Activated T-cell treated with anti-CD3 and anti-CD28 coated beads, Interleukin-2, amount 50 U/mL, for 4 hours (primary cell): ENCODE results near the gene GRIK2. TPM values are rescaled to one million over a fixed set of nuclear protein-coding genes. Genes with fewer than 3 reads are reported as not detected.
"Not testable (repeated sequence)": the region's sequence is repeated elsewhere in the genome, so short reads cannot be mapped to it uniquely, and the experiment has no call there.

ENCODE experiments used
- ATAC-seq, 2 donors: fragments of 200-7000 bp; cut with Tn5 transposase; one replicate each; pipeline ENCODE4 v1.10.0; 2021
- DNase-seq: peaks from one replicate; pipeline ENCODE4 v3.0.0-alpha.2; 2020
- H3K27me3 Mint-ChIP-seq: one replicate; pipeline ENCODE4 v1.8.0; 2021; ENCODE audit warnings: low read depth, mixed read lengths
- H3K36me3 Mint-ChIP-seq: one replicate; pipeline ENCODE4 v1.8.0; 2022; ENCODE audit warnings: mixed read lengths; ENCODE audit not compliant: insufficient read depth
- H3K4me1 Mint-ChIP-seq: one replicate; pipeline ENCODE4 v1.8.0; 2021; ENCODE audit warnings: low read depth, mixed read lengths
- H3K4me3 Mint-ChIP-seq: one replicate; pipeline ENCODE4 v1.8.0; 2021; ENCODE audit warnings: mild to moderate bottlenecking, moderate library complexity, mixed read lengths
- H3K9me3 Mint-ChIP-seq: one replicate; pipeline ENCODE4 v1.8.0; 2021; ENCODE audit warnings: mixed read lengths
- total RNA-seq, 3 donors: library from RNA; stranded (reverse); gene quantifications; one replicate each; pipeline ENCODE4 v1.2.1, GENCODE V29; 2021

Gene GRIK2
- total RNA-seq, 3 donors from 2014 or later = not detected

- no peak for DNase-seq
- no peaks in the 10 kb centered on the region for H3K36me3 Mint-ChIP-seq
These were observed 237.4 kb downstream of the GRIK2 start for GRCh38 chr6:101630941-101631340.

DNA sequence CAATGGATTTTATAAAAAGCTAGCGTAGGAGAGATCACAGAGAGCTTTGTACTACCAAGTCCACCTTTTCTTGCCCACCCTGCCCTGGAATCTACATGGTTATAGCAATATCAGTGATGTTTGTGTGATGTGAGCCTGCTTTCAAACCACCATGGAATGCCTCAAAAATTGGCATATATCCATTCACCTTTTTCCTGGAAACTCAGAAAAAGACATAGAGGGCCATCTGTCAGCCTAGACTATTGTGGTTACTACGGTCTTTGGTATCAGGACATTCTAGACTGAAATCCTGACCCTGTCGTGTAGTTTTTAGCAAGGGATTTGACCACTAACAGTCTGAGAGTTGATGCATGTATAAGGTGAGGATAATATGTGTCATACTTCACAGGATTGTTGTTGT lies 239.6 kb downstream of the GRIK2 start:
- Mint-ChIP-seq H3K27me3 (no peaks in the 10 kb centered on the region), H3K4me1 (no peaks in the 10 kb centered on the region), H3K4me3 (no peak overlapping the region), H3K9me3 (peaks cover 11% of the 10 kb centered on the region), H3K36me3 (no peaks in the 10 kb centered on the region)
- no peak for DNase-seq
- no peak for ATAC-seq

More at GRCh38 chr6:101630941-101631340, 237.4 kb downstream of the GRIK2 start:
- Mint-ChIP-seq H3K9me3 (peaks cover 5% of the 10 kb centered on the region), H3K27me3 (no peaks in the 10 kb centered on the region), H3K4me3 (no peak overlapping the region), H3K4me1 (no peaks in the 10 kb centered on the region)
- ATAC-seq = no peak

DNA sequence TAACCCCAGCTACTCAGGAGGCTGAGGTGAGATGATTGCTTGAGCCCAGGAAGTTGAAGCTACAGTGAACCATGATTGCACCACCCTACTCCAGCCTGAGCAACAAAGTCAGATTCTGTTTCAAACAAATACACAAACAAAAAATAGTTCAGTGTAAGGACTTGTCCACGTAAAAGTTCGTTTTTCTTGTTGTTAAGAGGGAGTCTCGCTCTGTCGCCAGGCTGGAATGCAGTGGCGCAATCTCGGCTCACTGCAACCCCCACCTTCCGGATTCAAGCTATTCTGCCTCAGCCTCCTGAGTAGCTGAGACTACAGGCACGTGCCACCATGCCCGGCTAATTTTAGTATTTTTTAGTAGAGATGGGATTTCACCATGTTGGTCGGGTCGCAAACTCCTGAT lies 245.4 kb downstream of the GRIK2 start:
- not testable (repeated sequence) for H3K27me3 Mint-ChIP-seq, H3K36me3 Mint-ChIP-seq, H3K9me3 Mint-ChIP-seq, ATAC-seq, DNase-seq, H3K4me1 Mint-ChIP-seq, H3K4me3 Mint-ChIP-seq

GRCh38 chr6:101640131-101640530 lies 246.6 kb downstream of the GRIK2 start:
- ATAC-seq (no peak), DNase-seq (no peak)
- H3K36me3 Mint-ChIP-seq = no peaks in the 10 kb centered on the region
- H3K4me3 Mint-ChIP-seq = no peak overlapping the region
- no peaks in the 10 kb centered on the region for H3K4me1 Mint-ChIP-seq
- H3K9me3 Mint-ChIP-seq = peaks cover 6% of the 10 kb centered on the region
- H3K27me3 Mint-ChIP-seq = no peaks in the 10 kb centered on the region

- no peaks in the 10 kb centered on the region for H3K36me3 Mint-ChIP-seq
- DNase-seq = no peak
- no peaks in the 10 kb centered on the region for H3K9me3 Mint-ChIP-seq
- H3K4me1 Mint-ChIP-seq = no peaks in the 10 kb centered on the region
- no peak overlapping the region for H3K4me3 Mint-ChIP-seq
- ATAC-seq = no peak
- no peaks in the 10 kb centered on the region for H3K27me3 Mint-ChIP-seq
These were observed 252.3 kb downstream of the GRIK2 start for GRCh38 chr6:101645770-101646169.

- no peaks in the 10 kb centered on the region for H3K4me1 Mint-ChIP-seq
- no peak for DNase-seq
- no peak overlapping the region for H3K4me3 Mint-ChIP-seq
- no peaks in the 10 kb centered on the region for H3K36me3 Mint-ChIP-seq
- peaks cover 3% of the 10 kb centered on the region for H3K9me3 Mint-ChIP-seq
- no peak for ATAC-seq
- no peaks in the 10 kb centered on the region for H3K27me3 Mint-ChIP-seq
These were observed 257.0 kb downstream of the GRIK2 start for GRCh38 chr6:101650402-101651100.

- no peaks in the 10 kb centered on the region for H3K4me1 Mint-ChIP-seq
- no peaks in the 10 kb centered on the region for H3K36me3 Mint-ChIP-seq
- H3K27me3 Mint-ChIP-seq = no peaks in the 10 kb centered on the region
- DNase-seq (no peak), ATAC-seq (no peak)
- no peak overlapping the region for H3K4me3 Mint-ChIP-seq
- peaks cover 4% of the 10 kb centered on the region for H3K9me3 Mint-ChIP-seq
These were observed 258.6 kb downstream of the GRIK2 start for GRCh38 chr6:101652079-101652478.

DNA sequence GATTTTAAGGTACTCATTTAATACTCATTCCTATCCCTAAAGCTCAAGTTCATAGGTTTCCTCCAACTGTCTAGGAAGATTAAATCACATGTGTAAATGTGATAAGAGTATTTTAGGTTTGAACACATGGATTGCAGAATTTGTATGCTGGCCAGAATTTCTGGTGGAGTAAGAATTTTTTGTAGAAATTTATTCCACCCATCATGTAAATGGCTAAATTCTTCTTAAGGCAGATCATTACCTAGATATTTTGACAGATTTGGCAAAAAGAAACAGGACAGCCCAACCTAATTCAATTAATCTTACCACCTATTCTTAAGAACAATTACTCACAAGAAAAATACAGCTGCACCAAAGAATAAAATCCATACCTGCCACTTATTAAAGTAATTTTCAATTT lies 261.6 kb downstream of the GRIK2 start:
- Mint-ChIP-seq H3K36me3 (no peaks in the 10 kb centered on the region), H3K9me3 (peaks cover 7% of the 10 kb centered on the region), H3K4me3 (no peak overlapping the region), H3K4me1 (no peaks in the 10 kb centered on the region), H3K27me3 (no peaks in the 10 kb centered on the region)
- DNase-seq (no peak), ATAC-seq (no peak)

DNA sequence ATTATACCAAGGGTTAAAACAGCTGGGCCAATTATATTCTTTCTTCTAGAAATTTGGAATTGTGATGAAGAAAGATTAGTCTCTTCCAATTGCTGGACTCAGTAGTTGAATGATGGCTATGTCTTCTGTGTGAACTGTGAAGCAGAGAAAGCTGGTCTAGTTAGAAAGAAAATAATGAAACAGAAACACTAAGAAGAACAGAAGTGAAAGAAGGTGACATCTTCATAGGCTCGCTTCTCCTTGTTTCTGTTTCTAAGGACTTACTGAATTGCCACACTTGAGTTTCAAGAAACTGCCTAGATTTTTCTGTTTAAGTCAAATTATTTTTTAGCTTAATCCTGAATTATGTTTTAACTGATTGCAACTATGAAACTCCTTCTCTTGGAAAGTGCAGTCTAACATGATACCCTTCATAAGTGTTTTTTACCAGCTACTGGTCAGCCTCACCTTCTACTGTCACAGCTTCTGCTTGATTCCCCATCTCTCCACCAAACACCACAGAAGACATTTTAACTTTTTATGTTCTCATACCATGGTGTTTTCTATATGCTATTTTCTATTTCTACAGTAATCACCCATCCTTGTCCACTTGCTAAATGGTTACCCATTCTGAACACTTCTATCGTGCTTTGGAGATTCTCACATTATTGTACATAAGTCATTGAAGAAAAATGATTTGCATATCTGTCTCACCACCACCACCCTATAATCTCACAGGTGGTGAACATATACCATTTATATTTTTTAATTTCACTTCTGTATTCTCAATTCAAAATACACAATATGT lies 268.8 kb downstream of the GRIK2 start:
- ATAC-seq (no peak), DNase-seq (no peak)
- Mint-ChIP-seq H3K27me3 (no peaks in the 10 kb centered on the region), H3K4me3 (no peak overlapping the region), H3K4me1 (no peaks in the 10 kb centered on the region), H3K36me3 (no peaks in the 10 kb centered on the region), H3K9me3 (peaks cover 8% of the 10 kb centered on the region)

GRCh38 chr6:101663100-101663499 lies 269.6 kb downstream of the GRIK2 start:
- ATAC-seq (no peak), DNase-seq (no peak)
- Mint-ChIP-seq H3K4me1 (no peaks in the 10 kb centered on the region), H3K4me3 (no peak overlapping the region), H3K36me3 (no peaks in the 10 kb centered on the region), H3K9me3 (peaks cover 7% of the 10 kb centered on the region), H3K27me3 (no peaks in the 10 kb centered on the region)

DNA sequence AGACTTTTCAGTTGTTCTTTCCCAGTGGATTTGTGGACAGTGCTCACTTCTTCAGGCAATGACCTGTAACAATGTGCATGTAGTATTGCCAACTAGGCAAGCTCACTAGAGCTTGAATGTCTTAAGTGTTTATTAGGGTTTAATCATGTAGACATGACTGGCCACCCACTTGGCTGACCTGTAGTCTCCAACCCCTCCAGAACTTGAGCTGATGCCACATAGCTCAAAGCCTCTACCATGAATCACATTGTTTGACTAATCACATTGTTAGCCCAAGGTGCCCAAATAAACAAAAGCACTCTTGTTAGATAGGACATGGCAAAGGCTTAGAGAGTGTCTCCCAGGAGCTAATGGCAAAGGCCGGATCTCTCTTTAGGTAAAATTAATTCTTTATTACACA lies 272.7 kb downstream of the GRIK2 start:
- ATAC-seq = no peak
- Mint-ChIP-seq H3K4me3 (no peak overlapping the region), H3K27me3 (no peaks in the 10 kb centered on the region), H3K36me3 (no peaks in the 10 kb centered on the region), H3K4me1 (no peaks in the 10 kb centered on the region), H3K9me3 (peaks cover 7% of the 10 kb centered on the region)
- no peak for DNase-seq

DNA sequence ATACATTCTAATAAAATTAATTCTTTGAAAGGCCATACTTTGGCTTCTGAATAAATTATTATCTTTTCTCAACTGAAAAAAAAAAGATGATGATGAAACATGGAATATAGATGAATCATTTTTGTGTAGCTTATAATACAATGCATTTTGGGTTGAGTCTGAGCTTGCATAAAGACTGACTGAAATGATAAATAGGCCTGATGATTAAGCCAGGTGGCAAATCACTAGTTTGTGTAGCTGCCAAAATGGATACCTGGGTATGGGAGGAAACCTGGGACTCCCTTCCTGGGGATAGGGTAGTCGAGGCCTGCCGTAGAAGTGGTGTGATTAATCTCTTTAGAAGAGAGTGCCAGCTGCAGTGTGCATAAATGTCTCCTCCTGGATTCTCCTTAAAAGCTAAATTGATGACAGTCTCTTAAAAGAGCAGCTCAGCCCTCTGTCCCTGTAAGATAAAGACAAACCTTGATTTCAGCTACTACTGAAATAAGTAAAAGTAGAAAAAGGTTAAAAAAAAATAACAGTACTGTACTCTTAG lies 275.1 kb downstream of the GRIK2 start:
- no peak for ATAC-seq
- H3K4me3 Mint-ChIP-seq = no peak overlapping the region
- no peaks in the 10 kb centered on the region for H3K36me3 Mint-ChIP-seq
- H3K4me1 Mint-ChIP-seq = no peaks in the 10 kb centered on the region
- no peaks in the 10 kb centered on the region for H3K27me3 Mint-ChIP-seq
- no peak for DNase-seq
- H3K9me3 Mint-ChIP-seq = peaks cover 12% of the 10 kb centered on the region

DNA sequence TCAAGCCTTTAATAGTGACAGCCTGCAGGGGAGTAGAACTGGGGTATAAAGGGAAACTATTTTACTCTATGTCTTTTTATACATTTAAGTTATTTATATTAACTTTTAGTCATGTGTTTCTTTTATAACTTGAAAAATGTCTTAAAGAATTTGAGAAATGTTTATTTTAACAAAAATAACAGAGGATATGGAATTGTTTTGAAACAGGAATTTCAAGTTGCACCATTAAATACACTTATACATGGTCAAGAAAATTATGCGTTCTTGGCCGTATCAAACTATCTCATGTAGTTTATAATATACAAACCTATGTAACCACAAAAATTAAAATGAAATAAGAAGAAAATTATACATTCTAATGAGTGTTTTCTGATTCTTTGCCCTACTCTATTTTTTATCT lies 282.7 kb downstream of the GRIK2 start:
- no peaks in the 10 kb centered on the region for H3K27me3 Mint-ChIP-seq
- no peaks in the 10 kb centered on the region for H3K36me3 Mint-ChIP-seq
- no peaks in the 10 kb centered on the region for H3K4me1 Mint-ChIP-seq
- peaks cover 5% of the 10 kb centered on the region for H3K9me3 Mint-ChIP-seq
- ATAC-seq (no peak), DNase-seq (no peak)
- no peak overlapping the region for H3K4me3 Mint-ChIP-seq

DNA sequence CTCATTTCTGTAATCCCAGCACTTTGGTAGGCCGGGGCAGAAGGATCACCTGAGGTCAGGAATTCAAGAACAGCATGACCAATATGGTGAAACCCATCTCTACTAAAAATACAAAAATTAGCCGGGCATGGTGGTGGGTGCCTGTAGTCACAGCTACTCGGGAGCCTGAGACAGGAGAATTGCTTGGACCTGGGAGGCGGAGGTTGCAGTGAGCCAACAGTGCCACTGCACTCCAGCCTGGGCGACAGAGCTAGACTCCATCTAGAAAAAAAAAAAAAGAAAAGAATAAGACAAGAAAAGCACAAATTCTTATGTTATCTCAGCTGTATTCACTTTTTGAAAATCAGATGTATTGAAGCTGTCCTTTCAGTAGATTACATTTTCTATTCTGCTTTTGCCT lies 289.4 kb downstream of the GRIK2 start:
- Mint-ChIP-seq H3K9me3 (no peaks in the 10 kb centered on the region), H3K4me3 (no peak overlapping the region), H3K36me3 (no peaks in the 10 kb centered on the region), H3K27me3 (no peaks in the 10 kb centered on the region), H3K4me1 (no peaks in the 10 kb centered on the region)
- DNase-seq = no peak
- ATAC-seq = no peak

DNA sequence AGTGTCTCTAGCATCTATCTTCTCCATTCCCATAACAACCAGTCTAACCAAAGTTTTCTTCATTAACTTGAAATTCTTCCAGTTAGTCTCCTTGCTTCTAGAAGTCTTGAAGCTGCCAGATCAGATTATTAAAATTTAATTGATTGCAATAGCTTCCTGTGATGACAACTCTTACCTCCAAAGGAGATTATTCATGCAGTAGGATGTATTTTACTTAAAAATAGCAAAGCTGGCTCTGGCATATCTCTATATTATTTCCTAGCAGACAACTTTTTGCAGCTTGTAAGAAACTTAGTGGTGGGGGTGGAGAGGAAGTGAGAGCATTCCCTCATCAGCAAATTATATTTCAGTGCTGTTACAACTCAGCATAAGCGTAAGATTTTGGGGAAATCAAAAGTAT lies 290.4 kb downstream of the GRIK2 start:
- DNase-seq (no peak), ATAC-seq (no peak)
- H3K4me3 Mint-ChIP-seq = no peak overlapping the region
- H3K36me3 Mint-ChIP-seq = no peaks in the 10 kb centered on the region
- no peaks in the 10 kb centered on the region for H3K4me1 Mint-ChIP-seq
- H3K27me3 Mint-ChIP-seq = no peaks in the 10 kb centered on the region
- H3K9me3 Mint-ChIP-seq = no peaks in the 10 kb centered on the region
